OCI-LY7 (cell line): Measurements from ENCODE around the gene GSTA5.

ENCODE experiments used
- EZH2phosphoT487 ChIP-seq: fragments of 200-600 bp; sonication (generic); IDR thresholded peaks from 2 replicates; pipeline ENCODE4 v1.6.1; 2018; ENCODE audit warnings: low read depth, borderline replicate concordance, mild to moderate bottlenecking, mixed run types, antibody characterized with exemption, low read length, moderate library complexity, mixed read lengths
- TF ChIP-seq, protein P1 (sequence below): fragments of 200-600 bp; sonication (generic); conservative IDR thresholded peaks from 2 replicates; pipeline ENCODE4 v1.5.1; 2014; ENCODE audit warnings: mild to moderate bottlenecking, antibody characterized with exemption, low read length, moderate library complexity, mixed read lengths

GRCh38 chr6:52872031-52872430 is 31.4 kb upstream of the GSTA5 start:
- TF ChIP-seq, protein P1, sequence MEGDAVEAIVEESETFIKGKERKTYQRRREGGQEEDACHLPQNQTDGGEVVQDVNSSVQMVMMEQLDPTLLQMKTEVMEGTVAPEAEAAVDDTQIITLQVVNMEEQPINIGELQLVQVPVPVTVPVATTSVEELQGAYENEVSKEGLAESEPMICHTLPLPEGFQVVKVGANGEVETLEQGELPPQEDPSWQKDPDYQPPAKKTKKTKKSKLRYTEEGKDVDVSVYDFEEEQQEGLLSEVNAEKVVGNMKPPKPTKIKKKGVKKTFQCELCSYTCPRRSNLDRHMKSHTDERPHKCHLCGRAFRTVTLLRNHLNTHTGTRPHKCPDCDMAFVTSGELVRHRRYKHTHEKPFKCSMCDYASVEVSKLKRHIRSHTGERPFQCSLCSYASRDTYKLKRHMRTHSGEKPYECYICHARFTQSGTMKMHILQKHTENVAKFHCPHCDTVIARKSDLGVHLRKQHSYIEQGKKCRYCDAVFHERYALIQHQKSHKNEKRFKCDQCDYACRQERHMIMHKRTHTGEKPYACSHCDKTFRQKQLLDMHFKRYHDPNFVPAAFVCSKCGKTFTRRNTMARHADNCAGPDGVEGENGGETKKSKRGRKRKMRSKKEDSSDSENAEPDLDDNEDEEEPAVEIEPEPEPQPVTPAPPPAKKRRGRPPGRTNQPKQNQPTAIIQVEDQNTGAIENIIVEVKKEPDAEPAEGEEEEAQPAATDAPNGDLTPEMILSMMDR: no peak
- no peak for TF ChIP-seq EZH2phosphoT487
